ENCODE data around the gene SLC25A15. TPM values are rescaled to one million over a fixed set of nuclear protein-coding genes. Genes with fewer than 3 reads are reported as not detected.
A peak's percentile ranks its signal among the peaks of the same experiment; 100 is the strongest.
"Not testable (repeated sequence)": the region's sequence is repeated elsewhere in the genome, so short reads cannot be mapped to it uniquely, and the experiment has no call there.

Gene SLC25A15
- total RNA-seq, 1 donor = 13.8 TPM

- no peak for DNase-seq (ENCODE audit: low read depth)
- TF ChIP-seq CTCF (IDR thresholded peaks at IDR 0.05; ENCODE audit: insufficient read depth, low read length) = no peak
- no peak overlapping the region for H3K4me3 ChIP-seq (ENCODE audit: low read depth, low read length)
These were observed 22.7 kb downstream of the SLC25A15 start for GRCh38 chr13:40812102-40812501.

GRCh38 chr13:40812724-40813445 lies 23.5 kb downstream of the SLC25A15 start:
- no peak for DNase-seq (ENCODE audit: low read depth)

GRCh38 chr13:40813667-40814454 lies 24.4 kb downstream of the SLC25A15 start:
- TF ChIP-seq CTCF (IDR thresholded peaks at IDR 0.05; ENCODE audit: insufficient read depth, low read length) = peak; percentile 58
- no peak overlapping the region for H3K4me3 ChIP-seq (ENCODE audit: low read depth, low read length)
- DNase-seq (ENCODE audit: low read depth) = peak; percentile 31

More at GRCh38 chr13:40812724-40813445, 23.5 kb downstream of the SLC25A15 start:
- no peak for TF ChIP-seq CTCF (IDR thresholded peaks at IDR 0.05; ENCODE audit: insufficient read depth, low read length)
- no peak overlapping the region for H3K4me3 ChIP-seq (ENCODE audit: low read depth, low read length)

GRCh38 chr13:40814803-40815202 lies 25.4 kb downstream of the SLC25A15 start:
- TF ChIP-seq CTCF (IDR thresholded peaks at IDR 0.05; ENCODE audit: insufficient read depth, low read length) = no peak
- H3K4me3 ChIP-seq (ENCODE audit: low read depth, low read length) = no peak overlapping the region
- DNase-seq (ENCODE audit: low read depth) = peak; percentile 5

- no peak for DNase-seq (ENCODE audit: low read depth)
- TF ChIP-seq CTCF (IDR thresholded peaks at IDR 0.05; ENCODE audit: insufficient read depth, low read length) = no peak
- no peak overlapping the region for H3K4me3 ChIP-seq (ENCODE audit: low read depth, low read length)
These were observed 29.5 kb downstream of the SLC25A15 start for GRCh38 chr13:40818926-40819325.

- TF ChIP-seq CTCF (IDR thresholded peaks at IDR 0.05; ENCODE audit: insufficient read depth, low read length) = no peak
- no peak overlapping the region for H3K4me3 ChIP-seq (ENCODE audit: low read depth, low read length)
- no peak for DNase-seq (ENCODE audit: low read depth)
These were observed 30.4 kb downstream of the SLC25A15 start for GRCh38 chr13:40819797-40820315.

- not testable (repeated sequence) for DNase-seq (ENCODE audit: low read depth); H3K4me3 ChIP-seq (ENCODE audit: low read depth, low read length)
These were observed 50.3 kb downstream of the SLC25A15 start for GRCh38 chr13:40839725-40840124.

GRCh38 chr13:40840955-40841354 lies 51.5 kb downstream of the SLC25A15 start:
- not testable (repeated sequence) for DNase-seq (ENCODE audit: low read depth); H3K4me3 ChIP-seq (ENCODE audit: low read depth, low read length)

Data from fibroblast of the aortic adventitia (primary cell).